Stimulated activated naive CD8-positive, alpha-beta T cell treated with anti-CD3 and anti-CD28 coated beads, Interleukin-15, amount 100 ng/mL, for 72 hours (primary cell): Measurements from ENCODE around the gene MMP1.

Experiments
- ATAC-seq: fragments of 150-1000 bp; cut with Tn5 transposase; 2 replicates; pipeline ENCODE4 v1.10.0; 2021; ENCODE audit warnings: mild to moderate bottlenecking, moderate library complexity
- DNase-seq, 2 donors: peaks; one replicate each; pipeline ENCODE4 v3.0.0; 2021 to 2022
- H3K27ac Mint-ChIP-seq, 2 donors: one replicate each; pipeline ENCODE4 v1.8.0; 2022; ENCODE audit warnings: mild to moderate bottlenecking in 2 of 2, mixed read lengths in 2 of 2, moderate library complexity in 2 of 2
- H3K27me3 Mint-ChIP-seq: one replicate; pipeline ENCODE4 v1.8.0; 2022; ENCODE audit warnings: mixed read lengths
- H3K4me1 Mint-ChIP-seq: one replicate; pipeline ENCODE4 v1.8.0; 2022; ENCODE audit warnings: mild to moderate bottlenecking, mixed read lengths
- H3K4me3 Mint-ChIP-seq, 2 donors: one replicate each; pipeline ENCODE4 v1.8.0; 2022; ENCODE audit warnings: mild to moderate bottlenecking in 2 of 2, mixed read lengths in 2 of 2, moderate library complexity in 1 of 2
- H3K9me3 Mint-ChIP-seq, 2 donors: one replicate each; pipeline ENCODE4 v1.8.0; 2022; ENCODE audit warnings: mixed read lengths in 2 of 2

Gene MMP1

GRCh38 chr11:102798012-102798746 is at the start of gene MMP1:
TSS of gene MMP1 (minus strand) at chr11:102798160. CDS start at chr11:102798092, 68 bp downstream.
- Mint-ChIP-seq H3K27me3 (no peaks in the 10 kb centered on the region), H3K27ac (peak within 1 kb of the TSS in 1 of 2 donors; percentile 33), H3K4me1 (peaks cover 8% of the 10 kb centered on the region), H3K4me3 (no peak within 1 kb of the TSS), H3K9me3 (no peaks in the 10 kb centered on the region)
- no peak for DNase-seq
- ATAC-seq, result no peak

GRCh38 chr11:102846292-102846691 is 48.3 kb upstream of the MMP1 start:
- ATAC-seq (no peak), DNase-seq (no peak)
- H3K4me1 Mint-ChIP-seq, result no peaks in the 10 kb centered on the region
- no peak overlapping the region for H3K27ac Mint-ChIP-seq
- H3K27me3 Mint-ChIP-seq, result peaks cover 14% of the 10 kb centered on the region
- H3K9me3 Mint-ChIP-seq, result no peaks in the 10 kb centered on the region
- no peak overlapping the region for H3K4me3 Mint-ChIP-seq

GRCh38 chr11:102843489-102843888 is 45.5 kb upstream of the MMP1 start, which contains the start of gene MMP3:
TSS of gene MMP3 (minus strand) at chr11:102843609. CDS start at chr11:102843546, 63 bp downstream.
- Mint-ChIP-seq H3K27me3 (peaks cover 14% of the 10 kb centered on the region), H3K9me3 (no peaks in the 10 kb centered on the region)
- ATAC-seq, result no peak

DNA sequence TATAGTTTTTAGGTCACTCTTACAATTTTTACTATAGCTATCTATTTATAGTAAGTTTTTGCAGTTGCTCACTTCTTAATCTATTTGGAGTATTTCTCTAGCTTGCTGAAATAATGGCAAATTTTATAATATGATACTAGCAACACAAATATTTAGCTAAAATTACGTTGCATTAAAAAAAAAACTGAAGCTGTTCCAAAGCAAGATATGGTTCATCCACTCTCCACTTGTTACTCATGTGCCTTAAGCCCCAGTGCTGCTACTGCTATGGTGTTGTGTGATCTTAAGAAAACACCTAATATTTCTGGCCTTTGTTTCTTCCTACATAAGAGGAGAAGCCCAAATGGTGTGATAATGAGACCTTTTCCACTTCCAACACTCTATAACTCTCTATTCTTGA is 45.0 kb upstream of the MMP1 start:
- Mint-ChIP-seq H3K4me3 (no peak overlapping the region), H3K4me1 (no peaks in the 10 kb centered on the region), H3K27me3 (peaks cover 14% of the 10 kb centered on the region), H3K27ac (no peak overlapping the region), H3K9me3 (no peaks in the 10 kb centered on the region)
- no peak for DNase-seq
- no peak for ATAC-seq

More at GRCh38 chr11:102843489-102843888, 45.5 kb upstream of the MMP1 start, which contains the start of gene MMP3:
- H3K4me3 Mint-ChIP-seq, result no peak within 1 kb of the TSS
- H3K4me1 Mint-ChIP-seq, result no peaks in the 10 kb centered on the region
- H3K27ac Mint-ChIP-seq, result no peak within 1 kb of the TSS
- DNase-seq, result no peak

DNA sequence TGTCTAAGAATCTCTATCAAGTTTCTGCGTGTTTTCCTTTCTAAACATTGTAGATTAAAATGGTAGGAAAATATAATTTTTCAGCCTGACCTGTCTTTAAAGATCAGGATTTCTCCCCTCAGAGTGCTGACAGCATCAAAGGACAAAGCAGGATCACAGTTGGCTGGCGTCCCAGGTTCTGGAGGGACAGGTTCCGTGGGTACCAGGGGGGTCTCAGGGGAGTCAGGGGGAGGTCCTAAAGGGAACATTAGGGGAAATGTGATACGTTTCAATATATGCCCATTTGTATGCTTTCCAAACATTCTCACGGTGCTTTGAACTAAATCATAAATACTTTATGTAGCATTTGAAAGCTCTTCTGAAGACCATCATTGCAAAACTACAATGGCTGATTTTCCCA is 42.1 kb upstream of the MMP1 start:
- Mint-ChIP-seq H3K27ac (no peak overlapping the region), H3K4me3 (no peak overlapping the region), H3K9me3 (no peaks in the 10 kb centered on the region), H3K4me1 (no peaks in the 10 kb centered on the region), H3K27me3 (peaks cover 7% of the 10 kb centered on the region)
- ATAC-seq (no peak), DNase-seq (no peak)

DNA sequence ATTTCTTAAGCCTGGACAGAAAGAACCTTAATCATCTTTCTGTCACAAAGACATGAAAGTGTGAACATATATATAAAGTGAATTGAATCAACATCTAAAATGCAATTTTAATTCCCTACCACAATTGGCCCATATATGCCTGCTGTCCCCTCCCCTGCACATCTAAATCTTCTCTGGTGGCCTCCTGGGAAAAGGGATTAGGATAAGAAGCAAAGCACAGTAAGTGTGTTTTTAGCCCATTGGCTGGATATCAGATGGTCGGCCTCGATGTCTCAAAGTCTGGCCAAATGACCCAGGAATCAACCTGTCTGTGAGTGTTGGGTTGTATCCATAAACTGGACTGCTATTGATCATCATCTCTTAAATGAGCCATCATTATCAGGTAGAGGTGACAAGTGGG is 39.7 kb upstream of the MMP1 start:
- no peak for ATAC-seq
- no peak overlapping the region for H3K27ac Mint-ChIP-seq
- no peaks in the 10 kb centered on the region for H3K4me1 Mint-ChIP-seq
- no peak for DNase-seq
- peaks cover 5% of the 10 kb centered on the region for H3K27me3 Mint-ChIP-seq
- no peaks in the 10 kb centered on the region for H3K9me3 Mint-ChIP-seq
- no peak overlapping the region for H3K4me3 Mint-ChIP-seq

DNA sequence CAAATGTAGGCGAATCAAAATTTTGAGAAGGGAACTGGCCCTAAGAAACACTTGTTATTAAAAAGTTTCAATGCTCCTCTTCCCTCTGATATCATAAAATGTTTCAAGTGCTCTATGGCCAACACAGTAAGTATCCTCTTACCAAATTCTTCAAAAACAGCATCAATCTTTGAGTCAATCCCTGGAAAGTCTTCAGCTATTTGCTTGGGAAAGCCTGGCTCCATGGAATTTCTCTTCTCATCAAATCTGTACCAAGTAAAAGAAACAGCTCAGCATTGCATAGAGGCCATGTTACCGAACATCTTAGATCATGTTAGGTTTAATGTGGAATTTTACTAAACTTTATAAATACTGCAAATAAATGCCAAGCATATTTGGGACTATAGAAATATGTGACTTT is 39.2 kb upstream of the MMP1 start:
- no peak overlapping the region for H3K27ac Mint-ChIP-seq
- peaks cover 10% of the 10 kb centered on the region for H3K27me3 Mint-ChIP-seq
- H3K9me3 Mint-ChIP-seq, result no peaks in the 10 kb centered on the region
- no peak for DNase-seq
- ATAC-seq, result no peak
- no peak overlapping the region for H3K4me3 Mint-ChIP-seq
- H3K4me1 Mint-ChIP-seq, result no peaks in the 10 kb centered on the region

- Mint-ChIP-seq H3K4me3 (no peak overlapping the region), H3K4me1 (no peaks in the 10 kb centered on the region), H3K9me3 (no peaks in the 10 kb centered on the region), H3K27me3 (peaks cover 17% of the 10 kb centered on the region), H3K27ac (no peak overlapping the region)
- DNase-seq, result no peak
- no peak for ATAC-seq
These were observed 38.4 kb upstream of the MMP1 start for GRCh38 chr11:102836290-102836875.

DNA sequence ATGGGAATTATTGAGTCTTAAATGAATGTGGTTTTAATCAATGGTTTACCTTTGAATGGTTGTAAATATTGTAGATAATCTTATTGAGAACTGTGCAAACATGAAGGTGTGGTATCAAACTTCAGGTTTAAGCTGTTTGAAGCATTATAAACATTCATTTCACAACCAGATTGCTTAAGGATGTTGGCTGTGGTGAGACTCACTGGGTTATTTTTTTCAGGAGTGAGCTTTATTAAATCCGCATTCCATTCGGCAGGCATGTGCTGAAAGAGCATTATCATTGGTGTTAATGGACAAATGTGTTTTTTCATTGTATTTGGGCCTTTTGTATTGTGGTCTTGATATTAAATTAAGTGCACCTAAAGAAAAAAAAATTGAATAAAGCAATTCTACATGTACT is 35.8 kb upstream of the MMP1 start:
- DNase-seq (no peak), ATAC-seq (no peak)
- Mint-ChIP-seq H3K27ac (no peak overlapping the region), H3K9me3 (no peaks in the 10 kb centered on the region), H3K4me3 (no peak overlapping the region), H3K4me1 (no peaks in the 10 kb centered on the region), H3K27me3 (peaks cover 38% of the 10 kb centered on the region)

DNA sequence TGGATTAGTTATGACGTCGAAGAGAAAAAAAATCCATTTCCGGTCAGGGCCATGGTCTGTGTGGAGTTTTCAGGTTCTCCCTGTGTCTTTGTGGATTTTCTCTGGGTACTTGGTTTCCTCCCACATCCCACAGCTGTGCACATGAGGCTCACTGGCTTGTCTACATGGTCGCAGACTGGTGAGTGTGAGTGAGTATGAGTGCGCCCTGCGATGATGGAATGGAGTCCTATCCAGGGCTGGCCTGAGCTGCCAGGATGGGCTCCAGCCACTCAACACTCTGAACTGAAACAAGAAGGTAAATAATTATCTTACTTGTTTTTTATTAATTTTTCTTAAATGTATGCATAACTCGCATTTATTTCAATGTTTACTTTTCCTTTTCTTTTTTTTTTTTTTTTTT is 34.7 kb upstream of the MMP1 start:
- no peak overlapping the region for H3K4me3 Mint-ChIP-seq
- H3K9me3 Mint-ChIP-seq, result no peaks in the 10 kb centered on the region
- ATAC-seq (no peak), DNase-seq (no peak)
- H3K4me1 Mint-ChIP-seq, result no peaks in the 10 kb centered on the region
- no peak overlapping the region for H3K27ac Mint-ChIP-seq
- peaks cover 38% of the 10 kb centered on the region for H3K27me3 Mint-ChIP-seq

- Mint-ChIP-seq H3K9me3 (no peaks in the 10 kb centered on the region), H3K4me3 (peak overlapping the region; percentile 27 to 55), H3K4me1 (no peaks in the 10 kb centered on the region), H3K27me3 (peaks cover 45% of the 10 kb centered on the region), H3K27ac (no peak overlapping the region)
- ATAC-seq (peak; percentile 74), DNase-seq (peak; percentile 5 to 41)
These were observed 33.8 kb upstream of the MMP1 start for GRCh38 chr11:102831489-102832440.

GRCh38 chr11:102831128-102831488 is 33.1 kb upstream of the MMP1 start:
- ATAC-seq (no peak), DNase-seq (no peak)
- no peak overlapping the region for H3K4me3 Mint-ChIP-seq
- H3K4me1 Mint-ChIP-seq, result no peaks in the 10 kb centered on the region
- H3K9me3 Mint-ChIP-seq, result no peaks in the 10 kb centered on the region
- H3K27ac Mint-ChIP-seq, result no peak overlapping the region
- H3K27me3 Mint-ChIP-seq, result peaks cover 47% of the 10 kb centered on the region

DNA sequence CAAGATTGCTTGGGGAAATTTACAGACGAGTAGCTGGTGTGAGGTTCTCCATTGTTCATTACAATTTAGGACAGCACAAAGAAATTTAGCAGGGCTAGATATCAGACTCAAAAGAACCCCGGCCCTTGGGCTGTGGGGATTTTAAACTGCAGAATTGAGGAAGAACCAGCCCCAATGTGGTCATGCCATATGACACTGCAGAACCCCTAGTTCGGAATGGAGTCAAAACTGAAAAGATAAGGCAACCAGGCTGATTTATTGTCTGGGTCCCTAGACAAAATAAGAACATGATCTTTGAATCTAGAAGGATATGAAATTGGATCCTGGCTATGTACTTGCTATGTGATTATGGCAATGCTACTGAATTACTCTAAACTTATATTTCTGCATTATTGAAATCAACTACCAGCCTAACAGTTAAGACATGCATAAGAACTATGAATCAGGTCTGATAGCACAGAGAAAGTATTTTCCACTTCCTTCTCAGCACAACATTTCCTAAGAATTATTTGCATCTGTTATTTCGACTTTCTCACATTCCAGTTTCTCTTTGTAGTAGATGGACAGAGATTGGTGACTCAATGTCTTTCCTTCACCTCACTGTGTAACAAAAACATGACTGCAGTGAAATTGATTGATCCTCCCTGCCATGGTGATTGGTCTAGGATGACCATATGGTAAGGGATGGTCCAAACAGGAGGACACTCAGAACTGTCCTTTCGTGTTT is 32.2 kb upstream of the MMP1 start:
- Mint-ChIP-seq H3K4me3 (no peak overlapping the region), H3K9me3 (no peaks in the 10 kb centered on the region), H3K27me3 (peaks cover 47% of the 10 kb centered on the region), H3K4me1 (no peaks in the 10 kb centered on the region), H3K27ac (no peak overlapping the region)
- ATAC-seq, result no peak
- DNase-seq, result no peak

- Mint-ChIP-seq H3K4me1 (no peaks in the 10 kb centered on the region), H3K9me3 (no peaks in the 10 kb centered on the region), H3K4me3 (no peak overlapping the region), H3K27ac (no peak overlapping the region), H3K27me3 (peaks cover 47% of the 10 kb centered on the region)
- DNase-seq (no peak), ATAC-seq (no peak)
These were observed 31.5 kb upstream of the MMP1 start for GRCh38 chr11:102829316-102830000.

GRCh38 chr11:102824556-102824955 is 26.6 kb upstream of the MMP1 start:
- ATAC-seq, result no peak
- H3K9me3 Mint-ChIP-seq, result no peaks in the 10 kb centered on the region
- no peak for DNase-seq
- no peak overlapping the region for H3K27ac Mint-ChIP-seq
- no peaks in the 10 kb centered on the region for H3K4me1 Mint-ChIP-seq
- H3K4me3 Mint-ChIP-seq, result no peak overlapping the region
- peaks cover 12% of the 10 kb centered on the region for H3K27me3 Mint-ChIP-seq
